ENCODE results near the gene DSCAM.

DNA sequence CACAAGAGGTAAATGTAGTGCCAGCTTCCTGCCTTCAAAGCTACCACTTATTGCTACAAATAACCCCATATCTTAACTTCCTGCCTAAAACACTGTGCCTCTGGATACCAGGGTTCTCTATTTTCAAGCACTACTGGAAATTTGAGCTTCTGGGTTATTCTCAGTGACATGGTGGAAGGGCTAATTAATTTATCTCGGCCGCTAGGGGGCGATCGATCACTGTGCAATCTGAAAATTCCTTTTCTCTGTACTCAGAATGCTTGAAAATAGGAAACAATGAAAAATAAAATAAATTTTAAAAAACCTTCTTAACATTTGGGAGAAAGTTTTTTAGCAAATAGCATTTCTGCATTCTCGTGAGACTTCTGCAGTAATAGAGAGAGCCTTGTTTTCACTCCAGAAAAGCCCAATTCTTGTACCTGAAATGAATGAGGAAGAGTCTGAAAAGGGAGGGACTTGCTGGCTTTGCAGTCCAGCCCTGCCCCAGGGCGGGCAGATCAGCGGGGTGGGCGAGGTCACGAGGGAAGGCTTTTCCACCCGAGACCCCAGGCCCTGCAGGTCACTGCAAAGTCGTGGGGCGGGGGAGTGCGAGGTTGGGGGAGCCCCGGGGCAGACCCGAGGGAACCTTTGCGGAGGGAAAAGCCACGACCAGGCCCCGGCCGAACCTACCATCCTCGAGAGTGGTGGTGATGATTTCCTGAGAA, 703.0 kb downstream of the DSCAM start:
- TF ChIP-seq EZH2 (IDR thresholded peaks at IDR 0.05; ENCODE audit: borderline replicate concordance, low read depth, low read length, severe bottlenecking) (no peak), CTCF (IDR thresholded peaks at IDR 0.05; ENCODE audit: extremely low read depth in 1 of 2, insufficient read depth in 1 of 2, low read depth in 1 of 2, low read length in 2 of 2) (peak; percentile 41 to 45), POLR2A (IDR thresholded peaks at IDR 0.05; ENCODE audit: low read depth, low read length) (no peak), POLR2AphosphoS5 (IDR thresholded peaks at IDR 0.05; ENCODE audit: insufficient read depth, low read depth, low read length) (no peak), JUN (IDR thresholded peaks at IDR 0.05; ENCODE audit: borderline replicate concordance, insufficient read depth, insufficient read length, low read depth) (no peak), GATA2 (IDR thresholded peaks at IDR 0.05; ENCODE audit: insufficient read depth, insufficient read length, low read depth, low read length) (no peak), MYC (IDR thresholded peaks at IDR 0.05; ENCODE audit: low read depth, low read length) (no peak)
